Sigmoid colon (tissue), 4 donors: ENCODE results near the gene TADA2A.

Source experiments
- CTCF ChIP-seq, 4 experiments: fragments of 450-650 bp in 3 of 4; fragments of 200-600 bp in 1 of 4; IDR thresholded peaks; one replicate each; pipeline ENCODE4 v1.5.1; 2016 to 2019; ENCODE audit warnings: antibody characterized with exemption in 4 of 4, mild to moderate bottlenecking in 3 of 4, moderate library complexity in 2 of 4
- EP300 ChIP-seq, 4 donors: sonication (generic); formaldehyde crosslinking; IDR thresholded peaks; one replicate each; pipeline ENCODE4 v1.6.1; 2017; ENCODE audit warnings: antibody characterized with exemption in 4 of 4
- POLR2A ChIP-seq, 2 donors: fragments of 450-650 bp; IDR thresholded peaks; one replicate each; pipeline ENCODE4 v1.6.1; 2016; ENCODE audit warnings: antibody characterized with exemption in 2 of 2, mild to moderate bottlenecking in 2 of 2, moderate library complexity in 2 of 2
- POLR2AphosphoS5 ChIP-seq, 4 donors: sonication (generic); formaldehyde crosslinking; IDR thresholded peaks; one replicate each; pipeline ENCODE4 v1.6.1; 2017; ENCODE audit warnings: antibody characterized with exemption in 4 of 4

- TF ChIP-seq CTCF (IDR thresholded peaks at IDR 0.05) = no peak
- no peak for TF ChIP-seq POLR2AphosphoS5 (IDR thresholded peaks at IDR 0.05)
- no peak for TF ChIP-seq POLR2A (IDR thresholded peaks at IDR 0.05)
- TF ChIP-seq EP300 (IDR thresholded peaks at IDR 0.05) = no peak
These were observed 73.7 kb downstream of the TADA2A start for GRCh38 chr17:37480427-37480826.
